HG03439 (cell line): Measurements from ENCODE around the gene TCEAL4.
"Not testable (repeated sequence)": the region's sequence is repeated elsewhere in the genome, so short reads cannot be mapped to it uniquely, and the experiment has no call there.

Source experiments
- ATAC-seq: cut with Tn5 transposase; IDR thresholded peaks from one replicate; pipeline ENCODE4 v1.9.1; 2021; ENCODE audit warnings: mild to moderate bottlenecking, moderate library complexity; ENCODE audit not compliant: unreplicated experiment

TCEAL4 gene

DNA sequence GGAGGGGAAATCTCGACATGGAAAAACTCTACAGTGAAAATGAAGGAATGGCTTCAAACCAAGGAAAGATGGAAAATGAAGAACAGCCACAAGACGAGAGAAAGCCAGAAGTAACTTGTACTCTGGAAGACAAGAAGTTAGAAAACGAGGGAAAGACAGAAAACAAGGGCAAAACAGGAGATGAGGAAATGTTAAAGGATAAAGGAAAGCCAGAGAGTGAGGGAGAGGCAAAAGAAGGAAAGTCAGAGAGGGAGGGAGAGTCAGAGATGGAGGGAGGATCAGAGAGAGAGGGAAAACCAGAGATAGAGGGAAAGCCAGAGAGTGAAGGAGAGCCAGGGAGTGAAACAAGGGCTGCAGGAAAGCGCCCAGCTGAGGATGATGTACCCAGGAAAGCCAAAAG, 1.3 kb downstream of the TCEAL4 start:
- ATAC-seq, result no peak

DNA sequence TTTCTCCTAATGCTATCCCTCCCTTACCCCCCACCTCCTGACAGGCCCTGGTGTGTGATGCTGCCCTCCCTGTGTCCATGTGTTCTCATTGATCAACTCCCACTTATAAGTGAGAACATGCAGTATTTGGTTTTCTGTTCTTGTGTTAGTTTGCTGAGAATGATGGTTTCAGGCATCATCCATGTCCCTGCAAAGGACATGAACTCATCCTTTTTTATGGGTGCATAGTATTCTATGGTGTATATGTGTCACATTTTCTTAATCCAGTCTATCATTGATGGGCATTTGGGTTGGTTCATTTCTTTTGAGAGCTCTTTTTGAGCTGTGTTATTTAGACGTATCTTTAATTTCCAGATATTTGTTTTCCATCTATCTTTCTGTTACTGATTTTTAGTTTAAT, 7.0 kb downstream of the TCEAL4 start:
- ATAC-seq, result not testable (repeated sequence)

DNA sequence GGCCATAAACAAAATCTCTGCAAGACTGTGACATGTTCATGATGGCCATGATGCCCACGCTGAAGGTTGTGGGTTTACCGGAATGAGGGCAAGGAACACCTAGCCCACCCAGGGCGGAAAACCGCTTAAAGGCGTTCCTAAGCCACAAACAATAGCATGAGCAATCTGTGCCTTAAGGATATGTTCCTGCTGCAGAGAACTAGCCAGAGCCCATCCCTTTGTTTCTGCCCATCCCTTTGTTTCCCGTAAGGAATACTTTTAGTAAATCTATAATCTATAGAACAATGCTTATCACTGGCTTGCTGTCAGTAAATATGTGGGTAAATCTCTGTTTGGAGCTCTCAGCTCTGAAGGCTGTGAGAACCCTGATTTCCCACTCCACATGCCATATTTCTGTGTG, 9.9 kb downstream of the TCEAL4 start:
- not testable (repeated sequence) for ATAC-seq

DNA sequence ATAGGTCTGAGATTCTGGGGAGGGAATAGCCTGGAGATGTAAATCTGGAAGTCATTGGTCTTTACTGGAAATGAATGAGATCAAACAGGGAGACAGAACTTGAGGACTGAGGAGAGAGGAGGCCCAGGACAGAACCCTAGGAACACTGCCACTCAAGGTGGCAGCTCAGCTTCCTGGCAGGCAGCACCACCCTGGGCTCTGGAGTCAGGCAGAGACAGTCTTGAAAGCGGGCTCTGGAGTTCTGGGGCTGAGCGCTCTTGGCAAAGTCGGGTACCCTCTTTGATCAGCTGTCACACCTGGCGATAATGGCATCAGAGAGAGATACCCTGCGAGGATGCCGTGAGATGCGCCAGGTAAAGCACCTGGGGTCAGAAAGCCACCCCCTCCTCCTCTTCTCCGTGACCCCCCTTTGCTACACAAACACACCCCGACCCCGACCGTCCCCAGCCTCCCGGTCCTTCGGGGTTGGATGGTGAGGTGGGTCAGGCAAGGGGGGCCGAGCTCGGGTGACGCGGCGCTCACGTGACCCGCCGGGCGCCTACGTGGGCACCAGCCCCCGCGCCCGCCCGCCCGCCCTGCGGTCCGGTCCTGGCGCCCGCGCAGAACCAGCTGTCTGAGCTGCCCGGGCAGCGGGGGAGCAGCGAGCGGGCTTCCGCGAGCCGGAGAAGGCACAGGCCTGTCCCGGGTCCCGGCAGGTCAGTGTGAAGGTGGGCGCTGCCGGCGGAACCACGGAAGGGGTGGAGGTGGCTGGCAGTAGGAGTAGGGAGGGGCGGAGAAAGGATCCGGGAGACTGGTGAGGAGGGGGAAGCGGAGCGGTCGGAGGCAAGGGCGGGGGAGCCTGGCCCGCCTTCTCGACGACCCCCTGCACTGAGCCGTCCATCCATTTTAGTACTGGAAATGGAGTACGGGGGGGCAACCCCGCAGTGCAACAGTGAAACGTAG, 22.3 kb downstream of the TCEAL4 start, which contains the start of gene TCEAL3:
TSS of gene TCEAL3 (plus strand) at position 600 of the 942 bp plus-strand sequence. CDS start 1,102 bp downstream, outside the sequence.
- peak; percentile 80 for ATAC-seq

DNA sequence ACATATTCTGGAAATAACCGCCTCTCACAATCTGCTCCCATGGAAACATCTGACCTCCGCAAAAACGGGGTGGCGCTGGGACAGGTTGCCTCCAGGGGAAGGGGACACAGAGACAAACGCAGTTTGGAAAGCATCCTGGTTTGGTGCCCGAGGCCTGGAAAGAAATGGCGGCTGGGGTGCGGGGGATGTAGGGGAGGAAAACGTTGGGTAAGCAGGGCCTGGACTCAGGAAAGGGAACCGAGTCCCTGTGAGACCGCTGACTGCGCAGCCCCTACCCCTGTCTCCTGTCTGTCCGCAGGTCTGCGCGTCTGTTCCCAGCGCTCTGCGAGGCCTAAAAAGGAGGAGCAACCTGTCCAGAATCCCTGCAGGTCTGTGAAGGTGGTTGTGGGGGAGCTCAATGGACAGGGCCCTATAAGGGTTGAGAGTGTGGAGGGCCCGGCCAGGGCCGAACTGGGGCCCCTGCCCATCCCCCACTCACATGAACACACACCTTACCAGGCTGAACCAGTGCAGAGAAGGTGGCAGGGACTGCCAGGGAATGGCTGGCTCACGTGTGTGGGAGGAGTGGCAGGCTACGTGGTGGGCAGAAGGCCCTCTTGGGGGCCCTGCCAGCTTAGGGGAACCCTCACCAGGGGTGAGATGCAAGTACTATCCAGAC, 23.1 kb downstream of the TCEAL4 start:
- ATAC-seq, result peak; percentile 13

DNA sequence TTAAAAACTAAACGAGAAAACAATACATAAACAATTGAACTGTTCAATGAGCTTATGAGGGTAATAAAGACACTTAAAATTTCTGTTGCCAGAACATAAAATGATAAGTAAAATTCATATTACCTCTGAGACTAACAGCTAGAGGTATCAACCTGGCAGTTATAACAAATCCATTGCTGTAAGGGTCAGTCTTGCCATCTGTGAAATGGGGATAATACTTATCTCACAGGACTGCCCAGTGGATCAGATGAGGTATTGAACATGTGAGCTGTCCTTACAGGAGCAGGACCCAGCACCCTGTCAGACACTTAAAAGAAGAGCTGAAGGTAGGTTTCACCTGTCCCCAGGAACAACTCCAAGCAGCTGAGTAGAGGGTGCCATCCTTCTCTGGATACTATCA, 25.0 kb downstream of the TCEAL4 start:
- ATAC-seq, result no peak

DNA sequence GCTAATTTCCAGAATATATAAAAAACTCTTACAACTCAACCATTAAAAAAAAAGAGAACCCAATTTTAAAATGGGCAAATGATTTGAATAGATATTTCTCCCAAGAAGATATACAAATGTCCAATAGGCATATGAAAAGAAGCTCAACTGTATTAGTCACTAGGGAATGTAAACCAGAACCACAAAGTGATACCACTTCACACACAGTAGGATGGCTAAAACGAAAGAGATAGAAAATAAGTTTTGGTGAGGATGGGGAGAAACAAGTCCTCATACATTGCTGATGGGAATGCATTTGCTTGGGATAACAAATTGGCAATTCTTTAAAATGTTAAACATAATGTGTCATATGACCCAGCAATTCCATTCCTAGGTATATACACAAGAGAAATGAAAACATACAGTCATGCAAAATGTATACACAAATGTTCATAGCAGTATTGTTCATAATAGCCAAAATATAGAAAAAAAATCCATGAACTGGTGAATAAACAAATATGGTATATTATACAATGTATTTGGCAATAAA, 28.1 kb downstream of the TCEAL4 start:
- no peak for ATAC-seq

DNA sequence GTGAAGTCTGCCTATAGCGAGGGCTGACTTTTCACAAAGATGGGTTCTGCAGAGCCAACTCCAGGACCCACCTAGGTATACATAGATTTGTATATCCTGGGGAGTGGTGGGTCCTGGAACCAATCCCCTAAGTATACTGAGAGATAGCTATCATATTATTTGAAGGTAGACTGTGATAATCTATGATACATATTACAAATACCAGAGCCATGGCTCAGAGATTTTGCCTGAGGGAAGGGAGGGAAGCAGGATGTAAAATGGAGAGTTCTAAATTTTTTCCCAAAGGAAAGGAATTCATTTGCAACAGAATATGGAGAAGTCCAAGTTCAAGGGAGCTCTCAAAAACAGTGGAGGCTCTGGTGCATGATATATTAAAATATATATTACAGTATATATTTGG, 29.7 kb downstream of the TCEAL4 start:
- ATAC-seq, result no peak

DNA sequence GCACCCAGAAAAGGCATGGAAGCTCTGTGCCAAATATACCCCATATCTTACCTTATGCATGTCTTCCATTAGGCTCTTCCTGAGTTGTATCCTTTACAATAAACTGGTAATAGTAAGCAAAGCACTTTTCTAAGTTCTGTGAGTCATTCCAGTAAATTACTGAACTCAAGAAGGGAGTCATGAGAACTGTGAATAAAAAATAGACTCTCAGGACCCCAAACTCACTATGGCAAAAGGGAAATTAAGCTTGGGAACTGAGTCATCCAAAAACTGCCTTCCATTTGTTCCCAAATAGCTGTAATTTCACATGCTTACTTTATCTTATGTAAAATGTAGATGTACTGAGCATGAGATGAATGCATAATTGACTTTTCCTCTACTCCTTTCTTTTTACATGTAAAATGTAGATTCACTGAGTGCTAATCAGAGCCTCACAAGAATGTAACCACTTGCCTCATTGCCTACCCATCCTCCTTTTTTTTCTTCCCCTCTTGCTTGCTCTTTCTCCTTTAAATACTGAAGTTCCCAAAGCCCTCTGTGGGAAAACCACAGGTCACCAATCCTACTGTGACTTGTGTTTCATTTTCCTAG, 30.6 kb downstream of the TCEAL4 start:
- no peak for ATAC-seq

DNA sequence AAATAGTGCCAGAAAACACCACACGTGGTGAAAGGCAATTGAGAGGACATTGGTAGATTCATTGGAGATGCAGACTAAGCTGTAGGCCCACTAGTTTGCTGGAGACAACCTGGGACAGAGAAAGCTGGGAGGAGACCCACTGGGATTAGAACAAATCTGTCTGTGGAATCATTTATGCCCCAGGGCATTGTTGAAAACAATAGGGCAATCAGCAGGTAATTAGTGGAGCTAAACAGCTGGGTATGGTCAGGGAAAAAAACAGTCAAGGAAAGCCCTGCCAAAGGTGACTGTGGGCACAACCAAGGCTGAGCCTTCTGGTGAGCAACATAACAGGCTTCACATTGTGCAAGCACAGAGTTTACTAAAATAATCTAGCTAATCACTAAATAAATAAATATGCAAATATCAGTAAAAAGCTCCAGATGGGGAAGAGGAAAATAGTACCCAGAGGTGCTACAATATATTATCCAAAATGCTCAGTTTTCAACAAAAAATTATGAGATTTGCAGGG, 31.4 kb downstream of the TCEAL4 start:
- no peak for ATAC-seq

DNA sequence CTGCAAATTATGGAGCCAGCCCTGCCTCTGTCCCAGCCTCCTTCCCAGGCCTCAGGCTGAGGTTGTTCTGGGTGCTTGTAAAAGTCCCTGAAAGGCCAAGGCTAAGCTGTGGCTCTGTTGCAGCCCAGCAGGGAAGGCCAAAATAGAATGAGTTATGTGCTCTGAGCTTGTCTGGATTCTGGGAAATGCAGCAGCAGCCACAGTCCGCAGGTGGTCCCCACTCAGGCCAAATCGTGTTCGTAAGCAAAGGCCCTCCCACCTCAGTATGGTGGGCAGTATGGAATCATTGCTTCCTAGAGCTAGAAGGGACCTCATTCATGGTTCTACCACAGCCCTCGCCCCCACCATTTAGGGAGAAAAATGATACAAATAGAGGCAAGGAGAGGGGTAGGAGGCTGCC, 38.8 kb downstream of the TCEAL4 start:
- no peak for ATAC-seq

DNA sequence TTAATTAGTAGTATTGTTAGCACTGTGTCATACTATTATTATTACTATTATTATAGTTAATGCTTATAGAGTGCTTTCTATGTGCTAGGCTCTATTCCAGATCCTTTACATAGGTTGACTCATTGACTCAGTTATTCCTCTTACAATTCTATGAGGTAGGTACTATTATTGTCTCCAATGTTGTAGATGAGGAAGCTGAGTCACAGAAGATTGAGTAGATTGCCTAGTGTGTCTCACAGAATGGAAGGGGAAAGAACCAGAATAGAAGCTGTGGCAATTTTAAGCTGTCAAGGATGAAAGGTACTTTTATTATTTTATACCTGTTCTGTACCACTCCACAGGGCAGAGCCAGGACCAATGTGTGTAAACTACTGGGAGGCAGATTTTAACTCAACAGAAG, 41.5 kb downstream of the TCEAL4 start:
- no peak for ATAC-seq

DNA sequence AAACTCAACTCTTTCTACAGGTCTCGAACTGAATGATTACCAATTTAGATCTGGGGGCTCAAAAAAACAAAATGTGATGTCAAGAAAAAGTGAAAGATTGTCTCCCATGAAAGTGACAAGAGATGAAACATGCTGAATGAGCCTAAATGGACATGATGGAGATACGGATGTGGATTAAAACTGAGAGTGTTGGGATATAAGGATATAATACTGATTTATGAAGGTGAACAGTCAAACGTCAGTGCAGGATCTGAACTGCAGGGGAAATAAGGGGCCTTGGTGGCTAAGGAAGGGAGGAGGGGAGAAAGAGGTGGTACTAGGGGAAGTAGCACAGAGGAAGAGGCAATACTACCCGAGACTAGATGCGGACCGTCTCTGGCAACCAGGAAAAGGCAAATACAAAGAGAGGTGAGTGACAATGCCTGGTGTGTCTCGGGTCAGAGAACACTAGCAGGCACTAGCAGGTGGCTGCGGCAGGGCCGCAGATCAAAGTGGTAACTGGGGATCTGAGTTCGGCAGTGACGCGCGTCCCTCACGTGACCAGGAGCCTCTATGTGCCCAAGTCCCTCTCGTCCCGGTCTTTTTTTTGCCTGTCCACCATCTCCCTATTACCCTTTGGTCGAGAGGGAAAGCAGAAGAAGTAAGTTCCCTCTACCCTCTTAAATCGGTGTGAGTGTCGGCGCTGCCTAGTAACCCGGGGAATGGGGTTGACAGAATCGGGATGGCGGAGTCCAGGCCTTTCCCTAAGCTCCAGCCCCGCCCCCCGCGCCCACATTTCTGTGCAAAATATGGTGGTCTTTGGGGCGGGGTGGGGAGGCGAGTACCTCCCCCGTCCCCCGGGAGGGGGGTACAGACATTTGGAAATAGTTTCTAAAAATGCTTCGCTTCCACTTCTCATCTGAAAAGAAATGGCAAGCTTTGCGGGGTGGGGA, 43.3 kb downstream of the TCEAL4 start, which contains the start of gene TCEAL1:
TSS of gene TCEAL1 (plus strand) at position 590 of the 932 bp plus-strand sequence. CDS start 942 bp downstream, outside the sequence.
- ATAC-seq, result peak; percentile 66

DNA sequence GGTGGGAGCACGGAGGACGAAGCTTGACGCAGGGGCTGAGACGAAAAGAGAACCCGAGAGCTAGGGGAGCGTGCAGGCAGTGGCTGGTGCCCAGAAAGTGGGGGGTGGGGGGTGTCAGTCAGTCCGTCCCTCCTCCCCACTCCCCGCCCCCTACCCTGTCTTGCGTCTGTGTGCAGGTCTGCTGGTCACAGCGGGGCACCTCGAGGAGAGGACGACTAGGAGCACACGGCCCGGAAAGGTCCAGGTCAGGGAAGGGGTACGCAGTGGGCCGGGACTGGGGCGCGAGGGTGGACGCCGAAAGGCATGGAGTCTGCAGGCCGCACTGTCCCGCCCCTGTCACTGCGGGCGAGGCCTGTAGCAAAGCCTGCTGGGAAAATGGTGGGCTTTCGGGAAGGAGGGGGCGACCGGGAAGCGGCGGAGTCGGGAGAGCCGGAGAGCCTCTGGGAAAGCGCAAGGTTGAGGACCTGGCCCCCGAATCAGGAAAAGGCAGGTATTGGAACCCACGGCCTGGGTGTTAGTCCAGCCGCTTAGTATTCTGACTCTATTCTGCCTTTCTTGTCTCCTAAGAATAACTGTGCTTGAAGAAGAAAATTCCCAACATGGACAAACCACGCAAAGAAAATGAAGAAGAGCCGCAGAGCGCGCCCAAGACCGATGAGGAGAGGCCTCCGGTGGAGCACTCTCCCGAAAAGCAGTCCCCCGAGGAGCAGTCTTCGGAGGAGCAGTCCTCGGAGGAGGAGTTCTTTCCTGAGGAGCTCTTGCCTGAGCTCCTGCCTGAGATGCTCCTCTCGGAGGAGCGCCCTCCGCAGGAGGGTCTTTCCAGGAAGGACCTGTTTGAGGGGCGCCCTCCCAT, 44.2 kb downstream of the TCEAL4 start:
- ATAC-seq, result peak; percentile 46

DNA sequence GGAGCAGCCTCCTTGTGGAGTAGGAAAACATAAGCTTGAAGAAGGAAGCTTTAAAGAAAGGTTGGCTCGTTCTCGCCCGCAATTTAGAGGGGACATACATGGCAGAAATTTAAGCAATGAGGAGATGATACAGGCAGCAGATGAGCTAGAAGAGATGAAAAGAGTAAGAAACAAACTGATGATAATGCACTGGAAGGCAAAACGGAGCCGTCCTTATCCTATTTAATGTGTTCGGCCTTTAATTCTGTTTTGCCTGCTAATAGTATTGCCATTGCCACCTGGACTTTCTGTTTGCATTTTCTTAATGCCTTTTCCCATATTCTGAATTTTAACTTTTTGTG, 44.8 kb downstream of the TCEAL4 start:
- no peak for ATAC-seq

DNA sequence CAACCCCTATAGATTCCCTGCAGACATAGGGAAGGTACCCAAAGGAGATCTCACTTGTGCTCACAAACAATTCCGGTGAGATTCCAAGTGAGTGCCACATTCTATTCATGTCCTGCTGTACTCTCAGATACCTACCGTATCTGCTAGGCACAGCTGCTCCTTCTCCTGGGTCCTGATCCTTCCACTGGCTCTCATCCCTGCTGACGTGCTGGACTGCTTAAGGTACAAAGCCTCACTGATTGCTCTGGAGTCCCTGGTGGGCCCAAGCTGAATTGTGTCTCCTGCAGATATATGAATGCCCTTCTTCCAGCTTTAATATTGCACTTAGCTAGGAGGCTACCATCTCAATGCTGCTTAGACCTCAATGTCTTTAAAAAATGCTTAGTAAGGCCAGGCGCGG, 45.8 kb downstream of the TCEAL4 start:
- no peak for ATAC-seq

DNA sequence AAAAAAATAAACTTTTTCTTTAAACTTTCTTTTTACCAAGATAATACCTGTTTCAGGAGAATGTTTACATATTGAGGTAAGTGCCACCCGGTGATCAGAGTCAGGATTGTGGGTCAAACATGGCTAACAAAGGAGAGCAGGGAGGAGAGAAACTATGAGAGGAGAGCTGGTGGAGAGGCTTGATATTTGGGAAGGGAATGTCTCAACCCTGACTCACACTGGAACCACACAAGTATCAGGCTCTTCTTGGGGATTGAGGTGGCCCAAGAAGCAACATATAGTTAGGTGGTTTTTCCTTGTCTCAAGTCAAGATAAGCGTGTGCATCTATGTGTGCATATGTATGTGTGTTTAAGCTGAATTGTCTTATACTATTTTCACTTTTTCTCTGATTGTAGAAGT, 50.1 kb downstream of the TCEAL4 start:
- no peak for ATAC-seq
